HCT116 (cell line): Measurements from ENCODE around the gene KHK. TPM values are rescaled to one million over a fixed set of nuclear protein-coding genes. Genes with fewer than 3 reads are reported as not detected.
"Not testable (repeated sequence)": the region's sequence is repeated elsewhere in the genome, so short reads cannot be mapped to it uniquely, and the experiment has no call there.

Experiments
- ATAC-seq: fragments of 200-7000 bp; cut with Tn5 transposase; 2 replicates; pipeline ENCODE4 v1.9.1; 2020; ENCODE audit warnings: mild to moderate bottlenecking, moderate library complexity
- BruUV-seq: library from RNA; stranded (reverse); fragments of 400-500 nt; replicated peaks from 2 replicates; lab custom pipeline; 2021; lab: Mats Ljungman, UMichigan
- CTCF ChIA-PET: fragments of 300-600 bp; sonication (Branson Sonifier 250); formaldehyde crosslinking; loops from one replicate; lab custom pipeline; 2021; ENCODE audit warnings: antibody characterized with exemption; lab: Charles Lee
- POLR2A ChIA-PET: fragments of 300-600, 350-600 bp; sonication (Branson Sonifier 250); formaldehyde crosslinking; loops from one replicate; lab custom pipeline; 2021; ENCODE audit warnings: antibody characterized with exemption; lab: Charles Lee
- RAD21 ChIA-PET, 2 experiments: fragments of 300-600 bp; sonication (Branson Sonifier 250); formaldehyde crosslinking; loops; one replicate each; lab custom pipeline; 2023; ENCODE audit warnings: low total read pairs in 2 of 2; ENCODE audit not compliant: uncharacterized antibody in 2 of 2, unreplicated experiment in 2 of 2, low non-redundant PET in 1 of 2; lab: Charles Lee
- DNase-seq: peaks from one replicate; pipeline ENCODE4 v3.0.0-alpha.2; 2010; ENCODE audit warnings: low read depth, low spot score
- H2AFZ ChIP-seq: fragments of 200-600 bp; shearing (Covaris generic), sonication (generic); 2 replicates; pipeline ENCODE4 v1.6.1; 2017; ENCODE audit warnings: low read depth, mixed run types, mixed read lengths, antibody characterized with exemption, low read length; ENCODE audit not compliant: poor library complexity, severe bottlenecking
- H3K27ac ChIP-seq: 2 replicates; pipeline ENCODE4 v1.5.1; 2012; ENCODE audit warnings: low read depth, low read length
- H3K27me3 ChIP-seq: fragments of 200-600 bp; sonication (generic); 2 replicates; pipeline ENCODE4 v1.6.1; 2016; ENCODE audit warnings: mixed run types, low read length, mixed read lengths; ENCODE audit not compliant: insufficient read depth
- H3K36me3 ChIP-seq, 2 experiments: fragments of 200-500 bp in 1 of 2; fragments of 200-600 bp in 1 of 2; sonication (Bioruptor generic) in 1 of 2; sonication (generic) in 1 of 2; 2 replicates each; pipeline versions ENCODE4 v1.5.1 to v1.6.1; 2014 to 2016; ENCODE audit warnings: low read length in 2 of 2, inconsistent platforms in 1 of 2, mixed read lengths in 1 of 2, mixed run types in 1 of 2; ENCODE audit not compliant: insufficient read depth in 2 of 2, control insufficient read depth in 1 of 2
- H3K4me1 ChIP-seq, 2 experiments: fragments of 200-600 bp in 1 of 2; sonication (generic) in 1 of 2; 2 replicates each; pipeline versions ENCODE4 v1.5.1 to v1.6.1; 2012 to 2017; ENCODE audit warnings: low read length in 2 of 2, inconsistent platforms in 1 of 2, mild to moderate bottlenecking in 1 of 2, mixed read lengths in 1 of 2, mixed run types in 1 of 2, moderate library complexity in 1 of 2; ENCODE audit not compliant: insufficient read depth in 2 of 2, control insufficient read depth in 1 of 2
- H3K4me2 ChIP-seq: fragments of 200-600 bp; sonication (generic); 2 replicates; pipeline ENCODE4 v1.6.1; 2017; ENCODE audit warnings: mixed run types, low read length, mixed read lengths
- H3K4me3 ChIP-seq, 2 experiments: fragments of 200-600 bp in 1 of 2; sonication (generic) in 1 of 2; replicated peaks in 1 of 2; 2 replicates each; pipeline ENCODE4 v1.5.1; 2011 to 2016; ENCODE audit warnings: low read length in 2 of 2, control low read depth in 1 of 2, low read depth in 1 of 2, mild to moderate bottlenecking in 1 of 2, mixed read lengths in 1 of 2, mixed run types in 1 of 2
- H3K79me2 ChIP-seq: fragments of 200-600 bp; sonication (generic); 2 replicates; pipeline ENCODE4 v1.6.1; 2017; ENCODE audit warnings: mild to moderate bottlenecking, mixed run types, low read length, moderate library complexity, mixed read lengths; ENCODE audit not compliant: insufficient read depth
- H3K9ac ChIP-seq: fragments of 200-600 bp; sonication (generic); 2 replicates; pipeline ENCODE4 v1.6.1; 2016; ENCODE audit warnings: low read length, mixed read lengths
- H3K9me2 ChIP-seq: fragments of 200-600 bp; sonication (generic), shearing (Covaris generic); 2 replicates; pipeline ENCODE4 v1.6.1; 2017; ENCODE audit warnings: mixed run types, mild to moderate bottlenecking, moderate library complexity; ENCODE audit not compliant: insufficient read depth
- H3K9me3 ChIP-seq, 2 experiments: fragments of 200-500 bp in 1 of 2; fragments of 200-600 bp in 1 of 2; sonication (Bioruptor generic) in 1 of 2; sonication (generic) in 1 of 2; 2 replicates each; pipeline ENCODE4 v1.6.1; 2014 to 2017; ENCODE audit warnings: low read length in 2 of 2, mixed read lengths in 2 of 2, inconsistent platforms in 1 of 2, low read depth in 1 of 2, mild to moderate bottlenecking in 1 of 2, mixed run types in 1 of 2, moderate library complexity in 1 of 2; ENCODE audit not compliant: control insufficient read depth in 1 of 2, insufficient read depth in 1 of 2
- H4K20me1 ChIP-seq: fragments of 200-600 bp; sonication (generic), shearing (Covaris generic); 2 replicates; pipeline ENCODE4 v1.6.1; 2017; ENCODE audit warnings: mixed run types, mild to moderate bottlenecking, moderate library complexity; ENCODE audit not compliant: insufficient read depth
- EGR1 ChIP-seq: IDR thresholded peaks from 2 replicates; pipeline ENCODE4 v1.6.1; 2012; ENCODE audit warnings: low read depth
- FOSL1 ChIP-seq: IDR thresholded peaks from 2 replicates; pipeline ENCODE4 v1.6.1; 2012; ENCODE audit warnings: low read depth
- RAD21 ChIP-seq: IDR thresholded peaks from 2 replicates; pipeline ENCODE4 v1.6.1; 2012; ENCODE audit warnings: low read depth, mild to moderate bottlenecking
- SIN3A ChIP-seq: IDR thresholded peaks from 2 replicates; pipeline ENCODE4 v1.6.1; 2012; ENCODE audit warnings: low read depth
- SP1 ChIP-seq: IDR thresholded peaks from 2 replicates; pipeline ENCODE4 v1.6.1; 2012; ENCODE audit warnings: low read depth
- SRF ChIP-seq: IDR thresholded peaks from 2 replicates; pipeline ENCODE4 v1.6.1; 2012; ENCODE audit warnings: low read depth
- TCF7L2 ChIP-seq: IDR thresholded peaks from 2 replicates; pipeline ENCODE4 v1.7.0; 2011; ENCODE audit warnings: borderline replicate concordance, inconsistent platforms; ENCODE audit not compliant: insufficient read depth, insufficient read length; ENCODE audit errors: extremely low read depth
- YY1 ChIP-seq: IDR thresholded peaks from 2 replicates; pipeline ENCODE4 v1.6.1; 2011; ENCODE audit warnings: low read length, low read depth, moderate library complexity, mild to moderate bottlenecking; ENCODE audit not compliant: insufficient replicate concordance; ENCODE audit errors: extremely low read depth
- intact Hi-C: fragments of 100-400 bp; cut with micrococcal nuclease; formaldehyde crosslinking; loops from 2 replicates; pipeline ENCODE4 v1.10.0; 2022
- total RNA-seq: library from RNA; stranded (reverse); gene quantifications from one replicate; pipeline ENCODE4 v1.2.1, GENCODE V29; 2021; ENCODE audit not compliant: unreplicated experiment
- TF ChIP-seq, protein P1 (sequence below): IDR thresholded peaks from 2 replicates; pipeline ENCODE4 v1.6.1; 2012
- TF ChIP-seq, protein P2 (sequence below), 3 experiments: fragments of 200-600 bp in 1 of 3; sonication (generic) in 1 of 3; IDR thresholded peaks in 2 of 3; conservative IDR thresholded peaks in 1 of 3; 2 replicates each; pipeline ENCODE4 v1.5.1; 2012 to 2017; ENCODE audit warnings: low read depth in 2 of 3, low read length in 2 of 3, antibody characterized with exemption in 1 of 3, borderline replicate concordance in 1 of 3, control low read depth in 1 of 3, mild to moderate bottlenecking in 1 of 3, mixed read lengths in 1 of 3, mixed run types in 1 of 3, moderate library complexity in 1 of 3; ENCODE audit not compliant: insufficient read depth in 1 of 3

Gene KHK
- total RNA-seq, 1 experiment from 2014 or later: 6.7 TPM

DNA sequence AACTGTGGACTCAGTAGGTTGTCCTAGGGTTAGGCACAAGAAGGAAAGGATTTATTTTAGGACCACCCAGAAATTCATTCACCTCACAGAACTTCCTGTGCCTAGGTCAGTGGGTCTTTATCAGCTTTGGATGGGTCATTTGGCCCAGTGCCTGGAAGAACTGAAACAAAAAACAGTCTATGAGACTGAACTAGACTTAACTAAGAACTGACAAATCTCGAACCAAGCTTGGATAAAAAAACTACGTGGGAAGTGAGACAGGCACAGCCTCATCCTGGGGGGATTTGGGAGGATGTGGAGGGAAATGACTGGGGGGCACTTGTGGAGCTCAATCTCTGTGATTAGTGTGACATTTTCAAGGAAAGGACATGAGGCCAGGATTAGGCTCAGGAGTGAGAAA lies 12.8 kb upstream of the KHK start:
- H3K9ac ChIP-seq: no peak overlapping the region
- peaks cover 7 to 18% of the 10 kb centered on the region in 2 experiments for H3K4me1 ChIP-seq
- no peak overlapping the region for H3K27ac ChIP-seq
- H3K4me2 ChIP-seq: no peak overlapping the region
- H3K36me3 ChIP-seq: peaks cover 5 to 14% of the 10 kb centered on the region in 2 experiments; a peak in 2 of 4 replicates
- no peak overlapping the region for H2AFZ ChIP-seq
- H3K27me3 ChIP-seq: no peaks in the 10 kb centered on the region
- POLR2A ChIA-PET: interaction anchor here (0.8 kb wide), 1 partner anchor 40 kb away, joined by 5 read pairs; no protein-coding TSS in a partner anchor
- H3K9me3 ChIP-seq: no peaks in the 10 kb centered on the region
- H3K79me2 ChIP-seq: peaks cover 26% of the 10 kb centered on the region
- H3K4me3 ChIP-seq: no peak overlapping the region
- no peaks in the 10 kb centered on the region for H3K9me2 ChIP-seq
- CTCF ChIA-PET: interaction anchor here (0.6 kb wide), 1 partner anchor 229 kb away, joined by 6 read pairs; no protein-coding TSS in a partner anchor
- RAD21 ChIA-PET: no interaction called here
- DNase-seq (no peak), ATAC-seq (no peak)
- H4K20me1 ChIP-seq: no peaks in the 10 kb centered on the region
- intact Hi-C loops: no loop called here
- no TSS peak for BruUV-seq
- TF ChIP-seq EGR1: no peak
- TF ChIP-seq FOSL1: no peak
- TF ChIP-seq, protein P1, sequence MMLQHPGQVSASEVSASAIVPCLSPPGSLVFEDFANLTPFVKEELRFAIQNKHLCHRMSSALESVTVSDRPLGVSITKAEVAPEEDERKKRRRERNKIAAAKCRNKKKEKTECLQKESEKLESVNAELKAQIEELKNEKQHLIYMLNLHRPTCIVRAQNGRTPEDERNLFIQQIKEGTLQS: no peak
- TF ChIP-seq SRF: no peak
- TF ChIP-seq SP1: no peak
- no peak for TF ChIP-seq YY1
- TF ChIP-seq, all 23 proteins: peak for 0

DNA sequence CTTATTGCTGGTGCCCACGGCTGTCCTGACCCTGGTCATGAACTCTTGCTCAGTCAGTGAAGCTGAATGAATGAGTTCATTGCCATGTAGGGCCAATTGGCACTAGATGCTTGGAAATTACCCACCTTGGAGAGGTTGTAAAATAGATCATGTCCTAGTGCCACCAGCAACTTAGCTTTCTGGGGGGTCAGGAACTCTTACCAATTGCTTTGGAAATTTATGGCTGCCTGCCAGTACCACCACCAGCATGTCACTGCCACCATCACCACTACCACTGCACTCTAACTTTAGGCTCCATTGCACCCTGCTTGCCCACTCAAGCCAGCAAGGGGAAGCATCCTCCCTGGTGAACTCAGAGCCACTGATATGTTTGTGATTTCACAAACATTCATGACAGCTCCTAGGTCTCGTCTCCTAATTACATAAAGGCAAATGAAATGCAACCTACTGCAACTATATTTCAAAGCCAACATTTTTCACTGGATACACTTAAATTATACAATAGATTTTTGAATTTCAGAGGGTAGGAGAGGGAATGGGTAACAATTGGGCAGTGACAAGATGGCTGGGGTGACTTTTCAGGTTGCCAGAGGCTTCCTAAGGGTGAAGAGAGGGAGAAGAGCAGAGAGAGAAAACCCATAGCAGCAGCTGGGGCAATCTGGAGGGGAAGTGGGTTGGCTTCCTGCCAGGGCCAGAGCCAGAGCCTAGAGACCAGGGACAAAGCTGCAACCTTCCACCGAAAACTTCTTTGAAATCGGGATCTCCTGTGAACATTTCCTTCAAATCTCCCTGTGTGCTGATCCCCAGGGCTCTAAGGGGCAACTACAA lies 11.6 kb upstream of the KHK start:
- ATAC-seq (no peak), DNase-seq (no peak)
- ChIA-PET RAD21 (no interaction called here), CTCF (no interaction called here), POLR2A (no interaction called here)
- TF ChIP-seq RAD21: no peak
- TF ChIP-seq SP1: no peak
- no peak for TF ChIP-seq SIN3A
- no peak for TF ChIP-seq TCF7L2
- TF ChIP-seq, protein P2, sequence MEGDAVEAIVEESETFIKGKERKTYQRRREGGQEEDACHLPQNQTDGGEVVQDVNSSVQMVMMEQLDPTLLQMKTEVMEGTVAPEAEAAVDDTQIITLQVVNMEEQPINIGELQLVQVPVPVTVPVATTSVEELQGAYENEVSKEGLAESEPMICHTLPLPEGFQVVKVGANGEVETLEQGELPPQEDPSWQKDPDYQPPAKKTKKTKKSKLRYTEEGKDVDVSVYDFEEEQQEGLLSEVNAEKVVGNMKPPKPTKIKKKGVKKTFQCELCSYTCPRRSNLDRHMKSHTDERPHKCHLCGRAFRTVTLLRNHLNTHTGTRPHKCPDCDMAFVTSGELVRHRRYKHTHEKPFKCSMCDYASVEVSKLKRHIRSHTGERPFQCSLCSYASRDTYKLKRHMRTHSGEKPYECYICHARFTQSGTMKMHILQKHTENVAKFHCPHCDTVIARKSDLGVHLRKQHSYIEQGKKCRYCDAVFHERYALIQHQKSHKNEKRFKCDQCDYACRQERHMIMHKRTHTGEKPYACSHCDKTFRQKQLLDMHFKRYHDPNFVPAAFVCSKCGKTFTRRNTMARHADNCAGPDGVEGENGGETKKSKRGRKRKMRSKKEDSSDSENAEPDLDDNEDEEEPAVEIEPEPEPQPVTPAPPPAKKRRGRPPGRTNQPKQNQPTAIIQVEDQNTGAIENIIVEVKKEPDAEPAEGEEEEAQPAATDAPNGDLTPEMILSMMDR (IDR thresholded peaks at IDR 0.05 in 2 of 3, conservative IDR thresholded peaks at IDR 0.05 in 1 of 3; ENCODE audit: borderline replicate concordance in 1 of 3, insufficient read depth in 1 of 3, low read depth in 2 of 3, low read length in 2 of 3): no peak
- no peak for TF ChIP-seq EGR1
- H3K4me3 ChIP-seq: no peak overlapping the region
- H3K9me3 ChIP-seq: no peaks in the 10 kb centered on the region
- H3K4me2 ChIP-seq: no peak overlapping the region
- intact Hi-C loops: no loop called here
- H3K9ac ChIP-seq: no peak overlapping the region
- H3K4me1 ChIP-seq: peaks cover 6 to 17% of the 10 kb centered on the region in 2 experiments
- no peak overlapping the region for H2AFZ ChIP-seq
- 0 out of 4 replicates have a peak, but pooled peaks cover 0 to 4% of the 10 kb centered on the region in 2 experiments for H3K36me3 ChIP-seq
- H3K79me2 ChIP-seq: peaks cover 14% of the 10 kb centered on the region
- no peak overlapping the region for H3K27ac ChIP-seq
- BruUV-seq: no TSS peak
- H3K27me3 ChIP-seq: no peaks in the 10 kb centered on the region
- no peaks in the 10 kb centered on the region for H3K9me2 ChIP-seq
- no peaks in the 10 kb centered on the region for H4K20me1 ChIP-seq

DNA sequence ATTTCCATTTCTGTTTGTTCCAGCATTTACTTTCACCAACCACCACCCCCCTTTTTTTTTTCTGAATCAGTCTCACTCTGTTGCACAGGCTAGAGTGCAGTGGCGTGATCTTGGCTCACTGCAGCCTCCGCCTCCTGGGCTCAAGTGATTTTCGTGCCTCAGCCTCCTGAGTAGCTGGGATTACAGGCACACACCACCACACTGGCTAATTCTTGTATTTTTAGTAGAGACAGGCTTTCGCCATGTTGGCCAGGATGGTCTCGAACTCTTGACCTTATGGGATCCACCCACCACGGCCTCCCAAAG lies 11.1 kb upstream of the KHK start:
- H3K27ac ChIP-seq, H3K9me3 ChIP-seq, H3K36me3 ChIP-seq, CTCF ChIA-PET, intact Hi-C loops, H2AFZ ChIP-seq, ATAC-seq, DNase-seq, H3K9me2 ChIP-seq, BruUV-seq, H3K9ac ChIP-seq, RAD21 ChIA-PET, H3K4me3 ChIP-seq, H3K79me2 ChIP-seq, H3K27me3 ChIP-seq, POLR2A ChIA-PET, H4K20me1 ChIP-seq, H3K4me2 ChIP-seq: not testable (repeated sequence)
- peaks cover under 1 to 12% of the 10 kb centered on the region in 2 experiments; a peak in 3 of 4 replicates for H3K4me1 ChIP-seq
